PC-3 (cell line): ENCODE measurements around the gene ARHGAP22. TPM values are rescaled to one million over a fixed set of nuclear protein-coding genes. Genes with fewer than 3 reads are reported as not detected.

Experiments used
- ATAC-seq: fragments of 200-7000 bp; cut with Tn5 transposase; 2 replicates; pipeline ENCODE4 v1.9.1; 2020; ENCODE audit warnings: mild to moderate bottlenecking, moderate library complexity
- BruUV-seq: library from RNA; stranded (reverse); fragments of 400-500 nt; replicated peaks from 2 replicates; lab custom pipeline; 2021; lab: Mats Ljungman, UMichigan
- CTCF ChIA-PET: fragments of 300-600 bp; sonication (Branson Sonifier 250); formaldehyde crosslinking; loops from one replicate; lab custom pipeline; 2022; ENCODE audit warnings: antibody characterized with exemption; lab: Charles Lee
- POLR2A ChIA-PET: fragments of 300-600 bp; sonication (Branson Sonifier 250); formaldehyde crosslinking; loops from one replicate; lab custom pipeline; 2022; ENCODE audit warnings: antibody characterized with exemption; ENCODE audit not compliant: unreplicated experiment; lab: Charles Lee
- DNase-seq: peaks from one replicate; pipeline ENCODE4 v3.0.0-alpha.2; 2015
- H2AFZ ChIP-seq: fragments of 300-600 bp; sonication (generic); 2 replicates; pipeline ENCODE4 v1.6.0; 2016; ENCODE audit warnings: antibody characterized with exemption, low read length
- H3F3A ChIP-seq: fragments of 300-600 bp; sonication (generic); one replicate; pipeline ENCODE4 v1.6.0; 2017; ENCODE audit warnings: antibody characterized with exemption, low read length, control low read depth, mild to moderate bottlenecking; ENCODE audit not compliant: unreplicated experiment
- H3K27ac ChIP-seq: fragments of 300-600 bp; sonication (generic); 2 replicates; pipeline ENCODE4 v1.5.1; 2016; ENCODE audit warnings: mild to moderate bottlenecking, low read length
- H3K27me3 ChIP-seq: fragments of 300-600 bp; sonication (generic); 2 replicates; pipeline ENCODE4 v1.6.1; 2016; ENCODE audit warnings: low read length, mixed read lengths
- H3K36me3 ChIP-seq: fragments of 300-600 bp; sonication (generic); 2 replicates; pipeline ENCODE4 v1.6.1; 2016; ENCODE audit warnings: low read depth, mixed run types, low read length, mixed read lengths
- H3K4me1 ChIP-seq: fragments of 300-600 bp; sonication (generic); 2 replicates; pipeline ENCODE4 v1.5.1; 2016; ENCODE audit warnings: low read length; ENCODE audit not compliant: insufficient read depth
- H3K4me2 ChIP-seq: fragments of 300-600 bp; sonication (generic); 2 replicates; pipeline ENCODE4 v1.6.0; 2016; ENCODE audit warnings: low read length
- H3K4me3 ChIP-seq: fragments of 300-600 bp; sonication (generic); 2 replicates; pipeline ENCODE4 v1.5.1; 2016; ENCODE audit warnings: mild to moderate bottlenecking, low read length, mixed read lengths
- H3K79me2 ChIP-seq: fragments of 300-600 bp; sonication (generic); 2 replicates; pipeline ENCODE4 v1.6.1; 2017; ENCODE audit warnings: low read length, mixed read lengths
- H3K9ac ChIP-seq: fragments of 300-600 bp; sonication (generic); 2 replicates; pipeline ENCODE4 v1.6.0; 2016; ENCODE audit warnings: mild to moderate bottlenecking, low read length
- H3K9me2 ChIP-seq: fragments of 300-600 bp; sonication (generic); replicated peaks from 2 replicates; pipeline ENCODE4 v1.6.1; 2016; ENCODE audit warnings: mixed run types, low read length, mixed read lengths
- H3K9me3 ChIP-seq: fragments of 300-600 bp; sonication (generic); 2 replicates; pipeline ENCODE4 v1.6.1; 2016; ENCODE audit warnings: low read length, mixed read lengths
- H4K20me1 ChIP-seq: fragments of 300-600 bp; sonication (generic); 2 replicates; pipeline ENCODE4 v1.6.1; 2016; ENCODE audit warnings: low read length, mixed read lengths
- CTCF ChIP-seq: fragments of 300-600 bp; sonication (generic); conservative IDR thresholded peaks from 2 replicates; pipeline ENCODE4 v1.5.1; 2017; ENCODE audit warnings: antibody characterized with exemption, low read depth, mild to moderate bottlenecking, low read length
- EZH2 ChIP-seq: fragments of 300-600 bp; sonication (generic); IDR thresholded peaks from one replicate; pipeline ENCODE4 v1.6.1; 2017; ENCODE audit warnings: antibody characterized with exemption, mild to moderate bottlenecking, low read length; ENCODE audit not compliant: unreplicated experiment
- EZH2phosphoT487 ChIP-seq: fragments of 300-600 bp; sonication (generic); IDR thresholded peaks from 2 replicates; pipeline ENCODE4 v1.6.1; 2018; ENCODE audit warnings: mild to moderate bottlenecking, antibody characterized with exemption, low read length, borderline replicate concordance
- intact Hi-C: fragments of 100-400 bp; cut with micrococcal nuclease; formaldehyde crosslinking; loops from 2 replicates; pipeline ENCODE4 v1.9.0; 2023
- total RNA-seq: library from RNA; depleted of rRNA; stranded (reverse); fragments of >200 nt; gene quantifications from 2 replicates; pipeline ENCODE4 v1.2.3, GENCODE V29; 2014

Gene ARHGAP22
- total RNA-seq, 1 experiment from 2014 or later, result 12.2 TPM

DNA sequence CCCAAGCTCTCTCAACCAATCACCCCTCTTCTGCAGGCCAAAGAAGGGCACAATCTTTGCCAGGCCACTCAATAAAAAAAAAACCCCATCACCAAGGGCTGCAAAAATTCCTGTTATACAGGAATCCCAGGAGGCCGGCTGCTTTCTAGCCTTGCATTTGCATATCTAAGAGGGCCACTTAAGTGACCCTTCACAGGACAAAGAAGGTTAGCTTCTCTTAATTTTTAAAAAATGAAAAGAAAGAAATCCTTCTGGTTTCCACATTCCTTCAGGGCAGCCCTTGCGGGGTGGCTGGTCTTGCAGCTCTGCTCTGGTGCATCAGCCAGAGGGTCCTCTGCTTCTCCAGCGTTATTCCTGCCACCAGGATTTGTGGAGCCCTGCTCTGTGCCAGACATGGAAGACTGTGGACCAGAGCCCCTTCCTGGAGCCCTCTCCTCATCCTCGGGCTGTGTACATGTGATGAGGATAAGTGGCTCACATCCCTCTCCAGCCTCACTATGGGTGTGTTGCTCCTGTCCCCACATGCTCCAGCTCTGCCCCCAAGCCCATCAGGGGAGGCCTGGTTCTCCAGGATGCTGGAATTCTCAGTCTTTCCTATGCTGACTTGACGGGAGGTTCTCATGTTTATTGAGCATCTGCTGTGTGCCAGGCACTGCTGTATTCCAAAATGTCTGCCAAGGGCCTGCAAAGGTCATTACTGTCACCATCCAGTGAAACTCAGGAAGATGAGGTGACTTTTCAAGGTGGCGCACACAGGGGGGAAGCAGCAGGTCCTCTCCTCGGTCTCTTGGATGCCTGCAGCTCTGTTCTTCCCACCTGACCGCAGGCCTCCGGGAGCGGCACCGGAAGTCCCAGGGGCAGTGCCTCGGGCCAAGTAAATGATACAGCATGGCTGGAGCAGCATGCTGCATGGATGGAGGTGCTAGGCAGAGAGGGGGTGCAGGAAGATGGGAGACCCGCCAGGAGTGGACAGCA lies 67.7 kb downstream of the ARHGAP22 start:
- no peaks in the 10 kb centered on the region for H3K27me3 ChIP-seq
- H3K36me3 ChIP-seq, result no peaks in the 10 kb centered on the region
- POLR2A ChIA-PET, result interaction anchor here (0.6 kb wide), 1 partner anchor 208 kb away, joined by 8 read pairs; no protein-coding TSS in a partner anchor
- TF ChIP-seq EZH2phosphoT487 (no peak), EZH2 (no peak), CTCF (no peak)
- H3K79me2 ChIP-seq, result no peaks in the 10 kb centered on the region
- H3K9me2 ChIP-seq, result no peaks in the 10 kb centered on the region
- intact Hi-C loops, result no loop called here
- no TSS peak for BruUV-seq
- ATAC-seq, result no peak
- no peak overlapping the region for H3K27ac ChIP-seq
- no peak for DNase-seq
- no peak overlapping the region for H3K4me2 ChIP-seq
- no peak overlapping the region for H3K4me3 ChIP-seq
- H4K20me1 ChIP-seq, result no peaks in the 10 kb centered on the region
- H3K9ac ChIP-seq, result no peak overlapping the region
- H3F3A ChIP-seq, result no peaks in the 10 kb centered on the region
- no peaks in the 10 kb centered on the region for H3K4me1 ChIP-seq
- no peak overlapping the region for H2AFZ ChIP-seq
- no peaks in the 10 kb centered on the region for H3K9me3 ChIP-seq
- CTCF ChIA-PET, result no interaction called here

- no peaks in the 10 kb centered on the region for H3K27me3 ChIP-seq
- H3F3A ChIP-seq, result no peaks in the 10 kb centered on the region
- H2AFZ ChIP-seq, result no peak overlapping the region
- no peak overlapping the region for H3K27ac ChIP-seq
- DNase-seq (no peak), ATAC-seq (no peak)
- no peaks in the 10 kb centered on the region for H3K4me1 ChIP-seq
- intact Hi-C loops, result no loop called here
- no peak overlapping the region for H3K4me3 ChIP-seq
- no peaks in the 10 kb centered on the region for H3K79me2 ChIP-seq
- ChIA-PET POLR2A (no interaction called here), CTCF (no interaction called here)
- H3K4me2 ChIP-seq, result no peak overlapping the region
- no TSS peak for BruUV-seq
- TF ChIP-seq CTCF (no peak), EZH2phosphoT487 (no peak), EZH2 (no peak)
- no peaks in the 10 kb centered on the region for H3K36me3 ChIP-seq
- no peak overlapping the region for H3K9ac ChIP-seq
- no peaks in the 10 kb centered on the region for H3K9me2 ChIP-seq
- H4K20me1 ChIP-seq, result no peaks in the 10 kb centered on the region
- no peaks in the 10 kb centered on the region for H3K9me3 ChIP-seq
These were observed 68.7 kb downstream of the ARHGAP22 start for GRCh38 chr10:48536156-48536500.
